HepG2 (cell line): ENCODE data around the gene TMEM129. TPM values are rescaled to one million over a fixed set of nuclear protein-coding genes. Genes with fewer than 3 reads are reported as not detected.

ENCODE experiments used
- ARHGAP35 ChIP-seq: sonication (generic); formaldehyde crosslinking; IDR thresholded peaks from 2 replicates; pipeline ENCODE4 v1.9.0; 2022; ENCODE audit warnings: mild to moderate bottlenecking, inconsistent platforms, moderate library complexity, missing genetic modification reagents, borderline replicate concordance
- CREM ChIP-seq, 2 experiments: sonication (generic) in 1 of 2; formaldehyde crosslinking in 1 of 2; IDR thresholded peaks; 2 replicates each; pipeline versions ENCODE4 v1.4.0 to v1.6.1; 2016 to 2020; ENCODE audit warnings: antibody characterized with exemption in 1 of 2, mild to moderate bottlenecking in 1 of 2, missing genetic modification reagents in 1 of 2
- ETV5 ChIP-seq: IDR thresholded peaks from 2 replicates; pipeline ENCODE4 v1.6.1; 2018; ENCODE audit warnings: missing biosample characterization, missing genetic modification reagents, inconsistent platforms, borderline replicate concordance
- FOXO1 ChIP-seq: sonication (generic); formaldehyde crosslinking; IDR thresholded peaks from 2 replicates; pipeline ENCODE4 v1.4.0; 2020; ENCODE audit warnings: missing genetic modification reagents
- GATAD2A ChIP-seq: IDR thresholded peaks from 2 replicates; pipeline ENCODE4 v1.6.1; 2016
- HNRNPLL ChIP-seq: fragments of 200-400 bp; formaldehyde crosslinking; IDR thresholded peaks from 2 replicates; pipeline ENCODE4 v1.6.1; 2017; ENCODE audit warnings: mild to moderate bottlenecking, low read depth, low read length; ENCODE audit not compliant: poor library complexity, severe bottlenecking
- KAT7 ChIP-seq: IDR thresholded peaks from 2 replicates; pipeline ENCODE4 v1.6.1; 2018; ENCODE audit warnings: borderline replicate concordance, missing compliant biosample characterization
- MATR3 ChIP-seq: sonication (generic); formaldehyde crosslinking; IDR thresholded peaks from 2 replicates; pipeline ENCODE4 v1.4.0; 2020; ENCODE audit warnings: missing genetic modification reagents
- NCOA1 ChIP-seq: sonication (generic); formaldehyde crosslinking; IDR thresholded peaks from 2 replicates; pipeline ENCODE4 v1.9.0; 2021; ENCODE audit warnings: missing genetic modification reagents
- POLR2AphosphoS5 ChIP-seq: IDR thresholded peaks from 2 replicates; pipeline ENCODE4 v1.6.1; 2012; ENCODE audit warnings: low read depth, low read length
- POLR2G ChIP-seq: fragments of 200-400 bp; formaldehyde crosslinking; IDR thresholded peaks from 2 replicates; pipeline ENCODE4 v1.6.1; 2018; ENCODE audit warnings: mild to moderate bottlenecking, low read depth, low read length, moderate library complexity
- REXO4 ChIP-seq: sonication (generic); formaldehyde crosslinking; IDR thresholded peaks from 2 replicates; pipeline ENCODE4 v1.8.0; 2022; ENCODE audit warnings: missing genetic modification reagents, mild to moderate bottlenecking, borderline replicate concordance
- SKIL ChIP-seq: sonication (generic); formaldehyde crosslinking; IDR thresholded peaks from 2 replicates; pipeline ENCODE4 v1.8.0; 2022; ENCODE audit warnings: missing genetic modification reagents, mild to moderate bottlenecking, moderate library complexity, borderline replicate concordance
- SP140L ChIP-seq: sonication (generic); formaldehyde crosslinking; IDR thresholded peaks from 2 replicates; pipeline ENCODE4 v1.4.0; 2020; ENCODE audit warnings: missing genetic modification reagents, borderline replicate concordance
- TARDBP ChIP-seq: sonication (generic); formaldehyde crosslinking; IDR thresholded peaks from 2 replicates; pipeline ENCODE4 v1.8.0; 2022; ENCODE audit warnings: mild to moderate bottlenecking, missing genetic modification reagents
- TBX2 ChIP-seq: sonication (generic); formaldehyde crosslinking; IDR thresholded peaks from 2 replicates; pipeline ENCODE4 v1.5.0; 2020; ENCODE audit warnings: missing genetic modification reagents, mild to moderate bottlenecking, borderline replicate concordance
- TEF ChIP-seq: sonication (generic); formaldehyde crosslinking; IDR thresholded peaks from 2 replicates; pipeline ENCODE4 v1.5.0; 2020; ENCODE audit warnings: missing genetic modification reagents
- ZFX ChIP-seq: sonication (generic); formaldehyde crosslinking; IDR thresholded peaks from 2 replicates; pipeline ENCODE4 v1.4.0; 2020; ENCODE audit warnings: mild to moderate bottlenecking, low read depth, missing genetic modification reagents, moderate library complexity
- ZNF264 ChIP-seq: sonication (generic); formaldehyde crosslinking; IDR thresholded peaks from 2 replicates; pipeline ENCODE4 v1.4.0; 2020; ENCODE audit warnings: missing genetic modification reagents
- ZNF317 ChIP-seq: sonication (generic); formaldehyde crosslinking; IDR thresholded peaks from 2 replicates; pipeline ENCODE4 v1.5.0; 2020; ENCODE audit warnings: mild to moderate bottlenecking, missing genetic modification reagents
- ZNF337 ChIP-seq: sonication (generic); formaldehyde crosslinking; IDR thresholded peaks from 2 replicates; pipeline ENCODE4 v1.5.1; 2020; ENCODE audit warnings: missing genetic modification reagents, low read depth, mild to moderate bottlenecking, borderline replicate concordance
- ZNF7 ChIP-seq: IDR thresholded peaks from 2 replicates; pipeline ENCODE4 v1.6.1; 2016; ENCODE audit warnings: missing biosample characterization, missing genetic modification reagents
- ZNF775 ChIP-seq: sonication (generic); formaldehyde crosslinking; IDR thresholded peaks from 2 replicates; pipeline ENCODE4 v1.4.0; 2020; ENCODE audit warnings: missing genetic modification reagents, mild to moderate bottlenecking, moderate library complexity, borderline replicate concordance
- ZNF777 ChIP-seq: sonication (generic); formaldehyde crosslinking; IDR thresholded peaks from 2 replicates; pipeline ENCODE4 v1.4.0; 2020; ENCODE audit warnings: missing genetic modification reagents
- ZSCAN21 ChIP-seq: sonication (generic); formaldehyde crosslinking; IDR thresholded peaks from 2 replicates; pipeline ENCODE4 v1.8.0; 2022; ENCODE audit warnings: mild to moderate bottlenecking, missing genetic modification reagents, moderate library complexity, borderline replicate concordance
- ZSCAN30 ChIP-seq: sonication (generic); formaldehyde crosslinking; IDR thresholded peaks from 2 replicates; pipeline ENCODE4 v1.5.0; 2020; ENCODE audit warnings: mild to moderate bottlenecking, missing genetic modification reagents
- polyA plus RNA-seq, 8 experiments: library from polyadenylated mRNA; depleted of rRNA in 3 of 8; stranded (reverse) in 7 of 8; unstranded in 1 of 8; fragments of >200 nt; fragmentation: Illumina TruSeq in 4 of 8; extraction: Trizol in 4 of 8; gene quantifications; 2 replicates each; pipeline versions ENCODE4 v1.2.1 to v1.2.3, GENCODE V29; 2011 to 2016; ENCODE audit warnings: low read depth in 4 of 8, missing spikeins in 1 of 8, mixed read lengths in 1 of 8; ENCODE audit not compliant: insufficient read depth in 1 of 8
- total RNA-seq, 5 experiments: library from RNA; depleted of rRNA; stranded (reverse); fragments of >200 nt; fragmentation: Illumina TruSeq; extraction: Trizol; gene quantifications; 2 replicates each; pipeline ENCODE4 v1.2.3, GENCODE V29; 2016; ENCODE audit warnings: low read depth in 1 of 5

The TMEM129 gene
- total and polyA plus RNA-seq, 2 of the 13 experiments (the other 11 are each of a cell fraction or from before 2014, with no cell fraction given) = 19.0 to 25.8 TPM

GRCh38 chr4:1766106-1767060, 45.3 kb upstream of the TMEM129 start (continued):
- TF ChIP-seq ZNF775 (CRISPR knock-in tag) (no peak; the same call in 1 of the 2 replicates), REXO4 (CRISPR knock-in tag) (0 out of 2 replicates have a peak, but pooled peaks have one; percentile 34), ZSCAN30 (no peak), ZNF317 (peak; percentile 53; the same call in 1 of the 2 replicates), ZNF337 (CRISPR knock-in tag) (no peak), ZSCAN21 (peak; percentile 66; the same call in 1 of the 2 replicates), SP140L (CRISPR knock-in tag) (no peak), FOXO1 (CRISPR knock-in tag) (0 out of 2 replicates have a peak, but pooled peaks have one; percentile 31), ZNF264 (CRISPR knock-in tag) (peak; percentile 84), CREM (IDR thresholded peaks at IDR 0.05) (peak; percentile 40; the same call in 1 of the 2 replicates), CREM (CRISPR knock-in tag; IDR thresholded peaks at IDR 0.05) (no peak), TARDBP (CRISPR knock-in tag) (peak; percentile 74), HNRNPLL (peak; percentile 33), SKIL (CRISPR knock-in tag) (peak; percentile 26), ZFX (CRISPR knock-in tag) (peak; percentile 92), ARHGAP35 (peak; percentile 61; the same call in 1 of the 2 replicates), POLR2AphosphoS5 (peak; percentile 47), NCOA1 (CRISPR knock-in tag) (peak; percentile 86; the same call in 1 of the 2 replicates), ZNF7 (CRISPR knock-in tag) (no peak), TEF (CRISPR knock-in tag) (no peak), POLR2G (peak; percentile 74), ETV5 (CRISPR knock-in tag) (peak; percentile 14; the same call in 1 of the 2 replicates), ZNF777 (CRISPR knock-in tag) (peak; percentile 94), MATR3 (no peak), TBX2 (CRISPR knock-in tag) (peak; percentile 70), GATAD2A (CRISPR knock-in tag) (peak; percentile 72), KAT7 (no peak)
